ENCODE data around the gene MISP3.

Gene MISP3

DNA sequence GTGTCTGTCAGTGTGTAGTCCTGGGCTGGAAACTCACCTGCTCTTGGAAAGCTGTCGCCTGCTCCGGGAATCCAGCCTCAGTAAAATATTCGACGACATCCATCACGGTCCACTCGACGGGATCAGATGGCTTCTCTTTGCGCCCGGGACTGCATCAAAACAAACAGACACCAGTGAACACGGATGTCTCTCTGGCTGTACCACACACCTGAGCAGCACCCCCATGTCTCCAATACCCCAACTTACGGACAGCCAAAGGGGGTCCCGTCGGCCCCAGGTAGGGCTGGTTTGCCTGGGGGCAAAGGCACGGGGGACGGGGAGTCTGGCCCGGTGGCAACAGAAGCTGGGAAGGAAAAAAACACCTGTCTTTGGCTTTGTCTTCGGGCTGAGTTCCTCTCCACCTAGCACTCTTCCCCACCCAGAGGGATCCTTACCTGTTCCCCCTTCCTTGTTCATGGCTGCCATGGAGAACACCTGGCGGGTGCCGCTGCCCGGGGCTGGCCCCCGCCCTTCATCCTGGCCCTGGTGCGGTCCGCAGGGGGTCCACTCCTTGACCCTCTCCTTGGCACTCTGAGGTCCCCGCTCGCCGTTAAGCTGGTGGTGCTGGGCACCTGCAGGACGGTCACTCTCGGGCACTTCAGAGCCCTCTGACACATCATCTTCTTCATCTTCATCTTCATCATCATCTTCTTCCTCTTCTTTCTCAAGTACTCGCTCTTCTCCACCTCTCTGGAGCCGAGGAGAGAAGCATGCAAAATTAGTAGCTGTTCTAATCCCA lies 16.2 kb downstream of the MISP3 start:
- no peak for TF ChIP-seq GATA3 (IDR thresholded peaks at IDR 0.05; ENCODE audit: low read depth, low read length)
- no peak for TF ChIP-seq GATA2 (IDR thresholded peaks at IDR 0.05; ENCODE audit: low read depth, low read length)

DNA sequence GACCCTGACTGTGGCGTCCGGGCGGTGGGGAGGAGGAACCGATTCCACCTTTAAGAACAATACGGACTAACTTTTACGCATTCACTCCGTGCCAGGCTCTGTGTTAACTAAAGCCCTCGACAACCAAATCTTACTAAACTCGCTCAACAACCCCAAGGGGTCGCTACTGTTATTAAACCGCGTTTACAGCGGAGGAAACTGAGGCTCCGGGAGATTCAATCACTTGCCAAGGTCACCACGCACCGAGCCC lies 16.8 kb downstream of the MISP3 start:
- TF ChIP-seq GATA2 (IDR thresholded peaks at IDR 0.05; ENCODE audit: low read depth, low read length) (no peak), GATA3 (IDR thresholded peaks at IDR 0.05; ENCODE audit: low read depth, low read length) (no peak)

DNA sequence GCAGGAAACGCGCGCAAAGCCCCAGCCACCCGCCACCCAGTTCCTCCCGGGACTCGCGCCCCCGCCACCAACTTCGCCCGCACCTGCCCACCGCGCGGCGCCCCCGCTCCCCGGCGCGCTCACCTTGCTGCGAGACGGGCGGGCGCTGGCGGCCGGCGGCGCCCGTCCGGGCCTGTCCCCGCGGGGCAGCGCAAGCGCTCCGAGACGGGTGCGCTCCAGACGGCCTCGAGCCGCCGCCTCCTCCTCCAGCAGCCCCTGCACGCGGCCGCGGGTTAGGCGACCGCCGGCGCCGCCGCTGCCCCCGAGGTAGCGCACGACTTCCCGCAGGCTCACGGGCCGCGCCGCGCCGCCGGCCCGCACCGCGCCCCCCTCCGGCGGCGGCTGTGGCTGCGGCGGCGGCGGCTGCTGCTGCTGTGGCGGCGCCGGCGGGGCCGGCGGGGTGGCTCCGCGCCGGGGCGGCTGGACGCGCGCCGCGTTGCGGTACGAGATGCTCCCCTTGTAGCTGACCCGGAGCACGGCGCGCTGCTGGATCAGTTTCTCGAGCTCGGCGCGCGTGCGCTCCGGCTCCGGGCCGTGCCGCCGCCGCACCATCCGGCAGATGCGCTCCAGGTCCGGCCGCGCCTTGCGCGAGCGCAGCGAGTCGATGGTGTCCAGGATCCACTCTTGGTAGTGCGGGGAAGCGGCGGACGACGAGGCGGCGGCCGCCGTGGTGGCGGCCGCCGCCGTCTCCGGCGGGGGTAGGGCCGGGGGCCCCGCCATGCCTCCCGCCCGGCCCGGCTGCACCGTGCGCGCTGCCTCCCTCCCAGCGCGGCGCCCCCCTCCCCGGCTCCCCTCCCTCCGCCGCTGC lies 17.3 kb downstream of the MISP3 start:
- no peak for TF ChIP-seq GATA3 (IDR thresholded peaks at IDR 0.05; ENCODE audit: low read depth, low read length)
- no peak for TF ChIP-seq GATA2 (IDR thresholded peaks at IDR 0.05; ENCODE audit: low read depth, low read length)

DNA sequence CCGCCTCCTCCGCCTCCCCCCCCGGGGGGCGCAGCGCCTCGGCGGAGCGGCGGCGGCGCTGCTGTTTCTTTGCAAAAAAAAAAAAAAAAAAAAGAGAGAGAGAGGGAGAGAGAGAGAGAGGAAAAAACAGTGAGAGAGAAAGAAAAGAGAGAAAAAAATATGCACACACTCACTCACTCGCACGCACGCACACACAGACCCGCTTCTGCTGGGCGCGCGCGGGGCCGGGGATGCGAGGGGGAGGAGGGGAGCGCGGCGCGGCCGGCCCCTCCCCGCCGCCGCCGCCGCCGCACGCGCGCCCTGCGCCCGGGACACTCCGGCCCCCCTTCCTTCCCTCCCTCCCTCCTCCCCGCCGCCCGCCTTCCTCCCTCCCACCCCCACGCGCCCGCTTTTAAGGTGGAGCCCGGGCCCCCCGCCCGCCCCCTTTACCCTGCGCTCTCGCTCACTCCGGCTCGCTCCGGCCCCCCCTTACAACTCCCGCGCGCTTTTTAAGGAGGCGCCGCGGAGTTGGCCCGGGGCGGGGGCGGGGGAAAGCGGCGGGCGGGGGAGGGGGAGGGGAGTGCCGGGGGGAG lies 18.0 kb downstream of the MISP3 start, which contains the start of gene SAMD1:
Gene SAMD1 (minus strand): TSS at position 243 of the 572 bp plus-strand sequence.
- TF ChIP-seq GATA2 (IDR thresholded peaks at IDR 0.05; ENCODE audit: low read depth, low read length) (no peak), GATA3 (IDR thresholded peaks at IDR 0.05; ENCODE audit: low read depth, low read length) (no peak)

DNA sequence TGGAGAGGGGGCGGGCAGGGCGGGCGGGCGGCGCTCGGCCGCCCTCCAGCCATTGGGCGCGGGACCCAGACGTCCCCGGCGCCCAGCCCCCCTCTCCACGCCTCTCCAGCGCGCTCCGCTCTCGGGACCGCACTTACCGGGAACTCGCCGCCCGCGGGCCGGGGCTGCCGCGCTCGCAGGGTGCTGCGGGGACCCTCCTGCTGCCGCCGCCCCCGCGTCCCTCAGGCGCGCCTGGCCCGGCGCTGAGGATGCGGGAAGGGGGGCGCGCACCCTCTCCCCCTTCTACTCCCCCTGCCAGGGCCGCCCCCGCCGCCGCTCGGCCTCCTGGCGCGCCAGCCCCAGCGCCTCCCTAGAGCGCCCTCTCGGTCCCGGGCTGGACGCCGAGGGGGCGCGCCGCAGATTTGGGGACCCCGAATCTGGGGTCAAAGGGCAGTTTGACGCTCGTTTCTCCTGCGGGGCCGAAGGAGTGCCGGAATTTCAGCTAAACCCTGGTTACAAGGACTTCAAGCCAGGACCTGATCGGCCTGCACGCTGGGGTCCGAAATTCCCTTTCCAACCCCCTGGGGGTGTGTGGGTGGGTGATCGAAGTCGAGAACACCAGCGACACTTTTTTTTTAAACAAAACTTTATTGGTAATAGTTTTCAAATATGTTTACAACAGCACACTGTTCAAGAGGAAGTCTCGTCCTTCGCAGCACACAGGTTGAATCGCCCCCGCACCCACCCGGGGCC lies 18.7 kb downstream of the MISP3 start:
- TF ChIP-seq GATA3 (IDR thresholded peaks at IDR 0.05; ENCODE audit: low read depth, low read length) (no peak), GATA2 (IDR thresholded peaks at IDR 0.05; ENCODE audit: low read depth, low read length) (no peak)

DNA sequence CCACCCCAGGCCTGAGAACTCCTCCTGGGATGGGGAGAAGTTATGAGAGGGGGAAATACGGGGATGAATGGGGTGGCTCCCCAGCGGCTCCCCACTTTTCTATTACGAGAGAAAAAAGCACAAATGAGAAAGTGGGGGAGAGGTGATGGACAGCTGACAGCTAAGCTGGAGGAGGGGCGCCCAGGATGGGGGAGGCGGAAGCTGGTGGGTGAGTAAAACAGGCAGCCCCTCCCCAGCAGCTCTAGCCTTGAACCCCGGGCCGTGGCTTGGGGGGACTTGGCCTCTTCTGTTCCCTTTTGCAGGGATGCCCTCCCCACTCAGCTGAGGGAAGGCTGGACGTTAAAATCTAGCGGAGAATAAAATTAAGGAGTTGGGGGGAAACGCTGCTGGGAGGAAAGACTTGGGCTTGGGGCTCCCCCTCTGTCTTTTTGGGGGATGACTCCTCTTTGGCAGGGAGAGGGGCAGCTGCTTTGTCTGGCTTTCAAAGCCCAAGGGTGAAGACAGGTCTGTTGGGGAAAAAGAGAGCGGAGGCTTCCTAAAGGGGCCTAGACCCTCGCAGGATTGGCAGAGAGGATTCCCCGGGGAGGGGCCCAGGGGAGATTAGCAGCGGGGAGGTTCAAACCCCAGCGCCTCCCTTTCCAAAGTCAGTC lies 19.4 kb downstream of the MISP3 start:
- TF ChIP-seq GATA2 (IDR thresholded peaks at IDR 0.05; ENCODE audit: low read depth, low read length) = no peak
- TF ChIP-seq GATA3 (IDR thresholded peaks at IDR 0.05; ENCODE audit: low read depth, low read length) = no peak

DNA sequence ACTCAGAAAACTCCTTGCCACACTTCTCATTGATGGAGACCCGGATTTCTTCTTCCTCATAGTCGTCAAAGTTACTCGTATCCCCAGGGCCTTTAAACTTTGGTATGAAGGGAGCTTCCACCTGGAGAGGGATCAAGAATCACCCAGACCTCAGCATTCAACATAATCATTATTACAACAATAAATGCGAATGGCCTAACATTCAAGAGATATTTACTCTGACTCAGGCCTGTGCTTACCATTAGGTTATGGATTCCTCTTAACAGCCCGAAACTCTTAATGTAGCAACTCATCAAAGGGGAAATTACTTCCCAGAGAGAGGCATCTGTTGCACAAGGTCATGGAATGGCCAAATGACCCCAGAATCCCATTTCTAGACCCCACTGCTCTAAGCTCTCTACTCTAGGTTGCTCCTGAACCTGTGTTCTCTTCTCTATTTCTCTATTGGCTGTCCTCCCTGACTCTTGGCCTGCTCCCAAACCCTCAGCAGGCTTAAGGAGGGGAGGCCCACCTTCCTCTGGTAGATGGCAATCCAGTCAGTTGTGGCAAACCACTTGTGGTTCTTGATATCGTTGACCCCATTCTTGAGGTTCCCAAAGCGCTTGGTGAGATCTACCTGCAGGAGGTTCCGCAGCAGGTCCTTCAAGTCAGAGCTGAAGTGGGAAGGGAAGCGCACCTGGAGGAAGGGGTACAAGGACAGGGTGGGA lies 20.7 kb downstream of the MISP3 start:
- TF ChIP-seq GATA2 (IDR thresholded peaks at IDR 0.05; ENCODE audit: low read depth, low read length) = no peak
- TF ChIP-seq GATA3 (IDR thresholded peaks at IDR 0.05; ENCODE audit: low read depth, low read length) = no peak

DNA sequence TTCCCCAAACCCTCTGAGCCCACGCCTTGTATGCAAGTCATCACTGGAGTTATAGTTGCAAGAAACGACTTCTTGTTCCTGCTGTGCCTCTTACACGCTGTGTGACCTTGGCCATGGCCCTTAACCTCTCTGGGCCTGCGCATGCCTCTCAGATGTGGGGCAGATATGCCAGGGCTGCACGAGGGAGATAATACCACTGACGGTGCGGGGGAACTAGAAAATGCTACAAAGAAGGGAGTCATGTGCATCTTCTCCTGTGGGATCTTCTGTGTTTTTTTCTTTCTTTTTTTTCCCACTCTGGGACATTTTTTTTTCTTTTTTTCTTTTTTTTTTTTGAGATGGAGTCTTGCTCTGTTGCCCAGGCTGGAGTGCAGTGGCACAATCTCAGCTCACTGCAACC lies 22.3 kb downstream of the MISP3 start:
- TF ChIP-seq GATA2 (IDR thresholded peaks at IDR 0.05; ENCODE audit: low read depth, low read length) = no peak
- TF ChIP-seq GATA3 (IDR thresholded peaks at IDR 0.05; ENCODE audit: low read depth, low read length) = no peak

DNA sequence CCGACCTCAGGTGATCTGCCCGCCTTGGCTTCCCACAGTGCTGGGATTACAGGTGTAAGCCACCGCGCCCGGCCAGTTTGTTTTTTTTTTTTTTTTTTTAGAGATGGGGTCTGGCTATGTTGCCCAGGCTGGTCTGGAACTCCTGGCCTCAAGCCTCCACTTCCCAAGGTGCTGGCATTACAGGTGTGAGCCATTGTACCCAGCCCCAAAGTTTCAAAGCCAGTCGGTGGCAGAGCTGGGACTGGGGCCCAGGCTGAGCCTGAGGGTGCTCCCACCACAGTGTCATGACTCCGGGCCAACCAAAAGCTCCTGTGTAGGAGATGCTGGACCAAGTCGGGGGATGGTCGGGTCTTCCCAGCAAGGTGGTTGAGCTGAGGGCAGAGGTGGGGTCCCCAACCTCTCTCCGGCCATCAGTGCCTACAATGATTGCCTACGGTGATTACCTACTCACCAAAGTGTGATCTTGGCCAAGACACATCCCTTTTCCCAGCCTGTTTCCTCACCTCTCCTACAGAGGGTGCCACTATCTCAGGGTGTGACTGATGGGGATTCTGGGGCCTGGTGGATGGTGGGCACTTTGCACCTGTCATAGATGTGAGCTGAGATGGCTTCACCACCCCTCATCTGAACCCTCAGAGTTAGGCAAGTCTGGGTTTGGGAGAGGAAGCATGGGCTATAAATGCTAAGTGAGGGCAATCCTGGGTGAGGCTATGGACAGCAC lies 23.8 kb downstream of the MISP3 start:
- TF ChIP-seq GATA2 (IDR thresholded peaks at IDR 0.05; ENCODE audit: low read depth, low read length) (no peak), GATA3 (IDR thresholded peaks at IDR 0.05; ENCODE audit: low read depth, low read length) (no peak)

DNA sequence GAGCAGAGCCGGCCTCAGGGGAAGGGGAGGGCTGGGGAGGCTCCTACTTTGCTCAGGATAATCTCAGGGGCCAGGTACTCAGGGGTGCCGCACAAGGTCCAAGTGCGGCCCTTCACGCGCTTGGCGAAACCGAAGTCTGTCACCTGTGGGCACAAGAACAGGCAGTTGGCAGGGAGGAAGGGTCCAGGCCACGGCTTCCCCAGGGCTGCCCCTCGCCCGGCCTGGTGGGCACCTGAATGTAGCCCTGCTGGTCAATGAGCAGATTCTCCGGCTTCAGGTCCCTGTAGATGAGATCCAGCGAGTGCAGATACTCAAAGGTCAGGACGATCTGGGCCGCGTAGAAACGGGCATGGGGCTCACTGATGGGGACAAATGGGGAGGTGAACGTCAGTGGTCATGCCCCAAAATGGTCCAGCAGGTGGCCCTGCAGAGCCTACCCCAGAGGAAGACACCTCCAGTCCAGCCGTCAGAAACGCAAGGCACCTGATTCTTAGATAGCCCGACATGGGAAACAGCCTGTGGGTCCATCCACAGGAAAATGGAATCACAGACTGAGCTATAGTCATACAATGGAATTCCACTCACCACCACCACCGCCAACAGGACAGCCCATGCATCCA lies 25.1 kb downstream of the MISP3 start:
- TF ChIP-seq GATA3 (IDR thresholded peaks at IDR 0.05; ENCODE audit: low read depth, low read length) = no peak
- no peak for TF ChIP-seq GATA2 (IDR thresholded peaks at IDR 0.05; ENCODE audit: low read depth, low read length)

DNA sequence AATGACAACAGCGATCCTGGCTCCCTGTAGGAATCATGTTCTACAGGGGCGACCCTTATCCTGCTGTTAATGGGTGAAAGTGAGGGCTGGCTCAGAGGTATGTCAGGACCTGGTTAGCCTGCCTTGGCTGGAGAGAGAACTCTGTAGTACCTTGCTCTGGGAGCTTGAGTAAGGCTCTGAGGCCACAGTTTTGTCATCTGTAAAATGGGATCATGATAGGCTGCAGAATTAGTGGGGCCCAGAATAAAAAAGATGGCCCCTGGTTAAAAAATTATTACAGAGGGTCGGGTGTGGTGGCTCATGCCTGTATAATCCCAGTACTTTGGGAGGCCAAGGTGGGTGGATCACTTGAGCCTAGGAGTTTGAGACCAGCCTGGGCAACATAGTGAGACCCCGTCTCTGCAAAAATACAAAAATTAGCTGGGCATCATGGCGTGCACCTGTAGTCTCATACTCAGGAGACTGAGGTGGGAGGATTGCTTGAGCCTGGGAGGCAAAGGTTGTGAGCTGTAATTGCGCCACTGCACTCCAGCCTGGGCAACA lies 28.5 kb downstream of the MISP3 start:
- TF ChIP-seq GATA2 (IDR thresholded peaks at IDR 0.05; ENCODE audit: low read depth, low read length) (no peak), GATA3 (IDR thresholded peaks at IDR 0.05; ENCODE audit: low read depth, low read length) (no peak)
